Fibroblast of villous mesenchyme (primary cell): ENCODE results near the gene CDH18. TPM values are rescaled to one million over a fixed set of nuclear protein-coding genes. Genes with fewer than 3 reads are reported as not detected.

Experiments used
- DNase-seq: peaks from one replicate; pipeline ENCODE4 v3.0.0-alpha.2; 2010; ENCODE audit warnings: low read depth
- H3K4me3 ChIP-seq: 2 replicates; pipeline ENCODE4 v1.5.1; 2011; ENCODE audit warnings: low read depth, mild to moderate bottlenecking, low read length
- total RNA-seq: library from RNA; depleted of rRNA; stranded (reverse); fragments of >200 nt; gene quantifications from 2 replicates; pipeline ENCODE4 v1.2.3, GENCODE V29; 2012
- TF ChIP-seq, protein P1 (sequence below): IDR thresholded peaks from 2 replicates; pipeline ENCODE4 v1.5.1; 2012; ENCODE audit warnings: low read depth, mild to moderate bottlenecking, low read length; ENCODE audit not compliant: insufficient read depth

The CDH18 gene
- total RNA-seq, 1 donor: 0.43 TPM

DNA sequence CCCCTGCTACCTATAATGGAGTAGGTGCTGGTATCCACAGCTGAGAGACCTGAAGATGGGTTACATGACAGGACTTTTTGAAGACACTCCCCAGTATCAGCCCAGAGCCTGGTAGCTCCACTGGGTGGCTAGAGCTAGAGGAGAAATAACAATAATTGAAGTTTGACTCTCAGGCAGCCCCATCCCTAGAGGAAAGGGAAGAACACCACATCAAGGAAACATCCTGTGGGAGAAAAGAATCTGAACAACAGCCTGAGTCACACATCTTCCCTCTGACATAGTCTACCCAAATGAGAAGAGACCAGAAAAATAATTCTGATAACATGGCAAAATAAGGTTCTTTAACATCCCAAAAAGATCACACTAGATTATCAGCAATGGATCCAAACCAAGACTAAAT lies 432.1 kb downstream of the CDH18 start:
- DNase-seq: no peak
- no peak overlapping the region for H3K4me3 ChIP-seq
- TF ChIP-seq, protein P1, sequence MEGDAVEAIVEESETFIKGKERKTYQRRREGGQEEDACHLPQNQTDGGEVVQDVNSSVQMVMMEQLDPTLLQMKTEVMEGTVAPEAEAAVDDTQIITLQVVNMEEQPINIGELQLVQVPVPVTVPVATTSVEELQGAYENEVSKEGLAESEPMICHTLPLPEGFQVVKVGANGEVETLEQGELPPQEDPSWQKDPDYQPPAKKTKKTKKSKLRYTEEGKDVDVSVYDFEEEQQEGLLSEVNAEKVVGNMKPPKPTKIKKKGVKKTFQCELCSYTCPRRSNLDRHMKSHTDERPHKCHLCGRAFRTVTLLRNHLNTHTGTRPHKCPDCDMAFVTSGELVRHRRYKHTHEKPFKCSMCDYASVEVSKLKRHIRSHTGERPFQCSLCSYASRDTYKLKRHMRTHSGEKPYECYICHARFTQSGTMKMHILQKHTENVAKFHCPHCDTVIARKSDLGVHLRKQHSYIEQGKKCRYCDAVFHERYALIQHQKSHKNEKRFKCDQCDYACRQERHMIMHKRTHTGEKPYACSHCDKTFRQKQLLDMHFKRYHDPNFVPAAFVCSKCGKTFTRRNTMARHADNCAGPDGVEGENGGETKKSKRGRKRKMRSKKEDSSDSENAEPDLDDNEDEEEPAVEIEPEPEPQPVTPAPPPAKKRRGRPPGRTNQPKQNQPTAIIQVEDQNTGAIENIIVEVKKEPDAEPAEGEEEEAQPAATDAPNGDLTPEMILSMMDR: no peak

- TF ChIP-seq, protein P1: no peak
- DNase-seq: no peak
- no peak overlapping the region for H3K4me3 ChIP-seq
These were observed 432.6 kb downstream of the CDH18 start for GRCh38 chr5:19555436-19555835.

DNA sequence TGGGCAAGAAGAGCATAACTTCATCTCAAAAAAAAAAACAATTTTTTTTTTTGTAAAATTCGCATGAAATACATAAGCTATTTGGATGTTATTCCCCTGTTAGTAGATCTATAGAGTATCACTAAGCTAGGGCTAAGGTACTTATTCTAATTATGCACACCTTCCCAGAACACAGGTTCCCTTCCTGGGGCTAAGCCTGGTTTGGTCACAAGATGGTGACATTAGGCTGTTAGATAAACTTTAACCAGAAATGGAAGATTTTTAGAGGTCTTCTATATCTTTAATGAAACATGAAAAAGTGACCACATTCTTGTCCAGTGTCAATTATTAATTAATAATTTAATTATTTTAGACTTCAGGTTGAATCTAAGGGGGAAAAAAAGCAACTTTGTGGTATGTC lies 433.5 kb downstream of the CDH18 start:
- no peak overlapping the region for H3K4me3 ChIP-seq
- DNase-seq: no peak
- TF ChIP-seq, protein P1: no peak

- no peak overlapping the region for H3K4me3 ChIP-seq
- DNase-seq: no peak
- TF ChIP-seq, protein P1: no peak
These were observed 440.4 kb downstream of the CDH18 start for GRCh38 chr5:19547640-19548039.

DNA sequence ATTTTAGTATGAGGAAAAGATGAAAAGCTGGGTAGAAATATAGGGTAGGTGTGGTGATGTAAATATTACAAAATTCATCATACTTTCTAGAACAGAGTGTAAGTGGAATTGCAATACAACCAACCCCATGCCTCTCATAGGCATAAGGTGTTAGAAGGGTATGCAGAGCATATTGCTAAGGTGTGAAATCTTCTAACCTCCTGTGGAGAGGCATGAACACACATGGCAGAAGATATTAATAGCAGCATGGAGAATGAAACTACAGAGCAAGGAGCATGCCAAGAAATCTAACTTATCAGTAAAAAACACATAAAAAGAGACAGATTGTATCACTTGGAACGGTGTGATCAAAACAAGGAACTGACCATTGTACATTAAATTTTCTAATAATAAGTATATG lies 441.5 kb downstream of the CDH18 start:
- DNase-seq: no peak
- TF ChIP-seq, protein P1: no peak
- H3K4me3 ChIP-seq: no peak overlapping the region

GRCh38 chr5:19538607-19539006 lies 449.4 kb downstream of the CDH18 start:
- TF ChIP-seq, protein P1: no peak
- DNase-seq: no peak
- H3K4me3 ChIP-seq: no peak overlapping the region

- TF ChIP-seq, protein P1: no peak
- no peak overlapping the region for H3K4me3 ChIP-seq
- DNase-seq: no peak
These were observed 451.6 kb downstream of the CDH18 start for GRCh38 chr5:19536387-19536786.
